ENCODE results near the gene ABHD15.

Gene ABHD15

GRCh38 chr17:29566473-29567303, at the start of gene ABHD15:
Gene ABHD15 (minus strand): TSS chr17:29567037. CDS start chr17:29566966, 71 bp downstream.
- peak in 1 of 2 experiments; percentile 70 for DNase-seq

- DNase-seq = no peak
Observed at GRCh38 chr17:29615492-29616299, 48.9 kb upstream of the ABHD15 start.

- DNase-seq = no peak
Observed at GRCh38 chr17:29615048-29615385, 48.2 kb upstream of the ABHD15 start.

GRCh38 chr17:29614349-29615047, 47.7 kb upstream of the ABHD15 start:
- no peak for DNase-seq

- no peak for DNase-seq
Observed at GRCh38 chr17:29613856-29614255, 47.0 kb upstream of the ABHD15 start.

- DNase-seq = no peak
Observed at GRCh38 chr17:29613352-29613837, 46.6 kb upstream of the ABHD15 start.

GRCh38 chr17:29612404-29613280, 45.8 kb upstream of the ABHD15 start:
- DNase-seq = no peak

GRCh38 chr17:29612094-29612403, 45.2 kb upstream of the ABHD15 start:
- no peak for DNase-seq

GRCh38 chr17:29611351-29612093, 44.7 kb upstream of the ABHD15 start:
- no peak for DNase-seq

GRCh38 chr17:29610395-29610794, 43.6 kb upstream of the ABHD15 start:
- no peak for DNase-seq

GRCh38 chr17:29608986-29609385, 42.1 kb upstream of the ABHD15 start:
- no peak for DNase-seq

GRCh38 chr17:29607557-29608195, 40.8 kb upstream of the ABHD15 start:
- DNase-seq = no peak

- no peak for DNase-seq
Observed at GRCh38 chr17:29603109-29603674, 36.4 kb upstream of the ABHD15 start.

- no peak for DNase-seq
Observed at GRCh38 chr17:29597361-29598172, 30.7 kb upstream of the ABHD15 start.

GRCh38 chr17:29596811-29597210, 30.0 kb upstream of the ABHD15 start:
- DNase-seq = no peak

GRCh38 chr17:29595943-29596774, 29.3 kb upstream of the ABHD15 start:
- no peak for DNase-seq

- DNase-seq = no peak
Observed at GRCh38 chr17:29595107-29595942, 28.5 kb upstream of the ABHD15 start.

- no peak for DNase-seq
Observed at GRCh38 chr17:29594519-29595090, 27.8 kb upstream of the ABHD15 start.
